ACHN (cell line): ENCODE data around the gene NSRP1.
"Not testable (repeated sequence)": the region's sequence is repeated elsewhere in the genome, so short reads cannot be mapped to it uniquely, and the experiment has no call there.

Experiments used
- DNase-seq: peaks from one replicate; pipeline ENCODE4 v3.0.0-alpha.2; 2015
- in situ Hi-C: cut with HindIII; loops from 2 replicates; pipeline ENCODE4 v1.10.0; 2017; ENCODE audit warnings: low sequenced_read_pairs, low pct_ligation_motif_present, low pct_unique_long_range_greater_than_20kb

The NSRP1 gene, protein sequence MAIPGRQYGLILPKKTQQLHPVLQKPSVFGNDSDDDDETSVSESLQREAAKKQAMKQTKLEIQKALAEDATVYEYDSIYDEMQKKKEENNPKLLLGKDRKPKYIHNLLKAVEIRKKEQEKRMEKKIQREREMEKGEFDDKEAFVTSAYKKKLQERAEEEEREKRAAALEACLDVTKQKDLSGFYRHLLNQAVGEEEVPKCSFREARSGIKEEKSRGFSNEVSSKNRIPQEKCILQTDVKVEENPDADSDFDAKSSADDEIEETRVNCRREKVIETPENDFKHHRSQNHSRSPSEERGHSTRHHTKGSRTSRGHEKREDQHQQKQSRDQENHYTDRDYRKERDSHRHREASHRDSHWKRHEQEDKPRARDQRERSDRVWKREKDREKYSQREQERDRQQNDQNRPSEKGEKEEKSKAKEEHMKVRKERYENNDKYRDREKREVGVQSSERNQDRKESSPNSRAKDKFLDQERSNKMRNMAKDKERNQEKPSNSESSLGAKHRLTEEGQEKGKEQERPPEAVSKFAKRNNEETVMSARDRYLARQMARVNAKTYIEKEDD

DNA sequence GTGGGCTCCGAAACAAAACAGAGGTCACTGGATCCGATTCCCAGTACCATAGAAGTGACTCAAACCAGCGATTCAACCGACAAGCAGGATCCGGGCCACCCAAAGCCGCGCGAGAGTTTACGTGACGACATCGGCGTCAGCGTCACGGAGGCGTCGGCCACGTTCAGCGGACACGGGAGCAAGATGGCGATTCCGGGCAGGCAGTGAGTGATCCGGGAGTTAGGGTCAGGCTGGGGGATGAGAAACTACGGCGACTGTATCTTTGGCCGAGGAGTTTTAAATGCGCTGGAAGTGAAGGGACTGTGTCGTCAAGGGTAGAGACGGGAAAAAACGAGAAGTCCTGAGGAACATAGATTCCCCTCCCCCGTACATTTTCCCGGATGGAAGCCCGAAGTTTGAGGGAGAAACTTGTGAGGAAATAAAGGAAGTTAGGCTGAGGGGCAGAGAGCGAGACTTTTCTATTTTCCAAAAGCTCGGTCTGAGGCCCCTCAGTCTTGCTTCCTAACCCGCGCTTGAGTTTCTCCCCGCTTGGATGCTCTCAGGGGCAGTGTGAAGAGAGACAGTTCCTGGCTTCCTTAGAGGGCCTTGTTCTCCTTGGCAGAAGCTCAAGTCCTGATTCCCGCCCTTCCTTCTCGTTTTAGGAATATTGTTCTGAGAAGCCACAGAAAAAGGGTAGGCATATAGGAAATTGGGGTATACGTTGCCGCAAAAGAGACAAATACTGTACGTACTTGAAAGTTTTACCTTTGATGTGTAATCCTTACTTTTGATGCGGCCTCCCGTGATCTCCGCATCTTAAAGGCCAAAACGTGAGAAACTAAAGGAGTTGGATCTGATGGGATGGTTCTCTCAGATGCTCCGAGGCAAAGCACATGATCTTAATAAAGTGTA, at the start of gene NSRP1:
NSRP1 (plus strand) TSS at position 156 of the 891 bp plus-strand sequence; CDS start at position 184, 28 bp downstream.
- in situ Hi-C loops, result no loop called here

DNA sequence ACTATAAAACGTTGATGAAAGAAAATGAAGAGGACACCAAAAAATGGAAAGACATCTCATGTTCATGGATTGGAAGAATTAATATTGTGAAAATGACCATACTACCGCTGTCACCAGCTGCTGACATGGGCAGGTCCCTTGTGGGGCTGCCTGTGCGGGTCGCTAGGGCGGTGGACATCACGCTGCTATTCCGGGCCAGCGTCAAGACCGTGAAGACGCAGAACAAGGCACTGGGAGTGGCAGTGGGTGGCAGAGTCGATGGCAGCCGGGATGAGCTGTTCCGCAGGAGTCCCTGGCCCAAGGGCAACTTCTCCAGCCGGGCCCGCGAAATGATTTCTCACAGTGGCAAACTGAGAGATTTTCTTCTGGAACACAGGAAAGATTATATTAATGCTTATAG, 48.2 kb upstream of the NSRP1 start:
- DNase-seq, result no peak
- in situ Hi-C loops, result no loop called here

More for the DNA sequence above, at the start of gene NSRP1:
- peak; percentile 97 for DNase-seq

DNA sequence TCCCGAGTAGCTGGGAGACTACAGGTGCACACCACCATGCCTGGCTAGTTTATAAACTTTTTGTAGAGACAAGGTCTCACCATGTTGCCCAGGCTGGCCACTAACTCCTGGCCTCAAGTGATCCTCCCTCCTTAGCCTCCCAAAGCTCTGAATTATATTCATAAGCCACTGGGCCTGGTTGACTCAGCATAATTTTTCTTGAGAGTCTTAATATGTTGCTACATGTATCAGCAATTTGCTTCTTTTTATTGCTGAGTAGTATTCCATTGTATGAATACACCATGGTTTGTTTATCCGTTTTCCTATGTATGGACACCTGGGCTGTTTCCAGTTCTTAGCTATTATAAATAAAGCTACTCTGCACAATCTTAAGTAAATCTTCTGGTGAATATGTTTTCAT, 42.4 kb upstream of the NSRP1 start:
- no peak for DNase-seq
- in situ Hi-C loops, result no loop called here

DNA sequence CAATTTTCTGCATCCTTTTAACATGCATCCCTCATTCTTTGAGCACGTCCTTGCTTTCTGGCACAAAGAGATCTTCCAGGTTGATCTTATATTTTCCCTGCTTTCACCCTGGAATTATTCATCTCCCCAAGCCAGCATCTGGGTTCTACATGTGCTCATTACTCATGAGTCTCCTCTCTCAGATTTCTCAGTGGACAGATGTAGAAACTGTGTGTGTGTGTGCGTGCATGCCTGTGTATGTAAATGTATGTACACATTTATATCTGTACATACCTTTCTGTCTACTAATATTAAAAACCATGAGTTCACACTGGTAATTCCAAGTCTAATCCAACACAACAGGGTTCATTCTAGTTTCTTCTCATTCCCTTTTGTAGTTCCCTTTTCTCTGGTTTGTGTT, 41.9 kb upstream of the NSRP1 start:
- in situ Hi-C loops, result no loop called here
- no peak for DNase-seq

DNA sequence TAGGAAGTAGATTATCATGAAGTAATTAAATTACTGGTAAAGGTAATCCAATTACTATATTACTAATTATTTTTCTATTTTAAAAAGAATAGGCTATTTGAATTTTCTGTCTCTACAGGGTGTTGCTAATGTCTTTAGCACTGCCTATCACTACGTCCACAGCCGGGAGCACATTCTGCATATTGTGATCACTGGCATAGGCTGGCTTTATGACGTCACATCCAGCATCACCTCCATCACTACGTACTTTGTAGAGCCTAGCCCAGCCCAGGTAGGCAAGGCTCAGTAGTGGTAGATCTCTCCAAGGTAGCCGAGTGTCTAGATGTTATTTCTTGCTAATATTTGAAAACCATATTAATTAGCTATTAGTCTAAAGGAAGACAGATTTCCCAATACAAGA, 33.8 kb upstream of the NSRP1 start:
- in situ Hi-C loops, result no loop called here
- DNase-seq, result no peak

DNA sequence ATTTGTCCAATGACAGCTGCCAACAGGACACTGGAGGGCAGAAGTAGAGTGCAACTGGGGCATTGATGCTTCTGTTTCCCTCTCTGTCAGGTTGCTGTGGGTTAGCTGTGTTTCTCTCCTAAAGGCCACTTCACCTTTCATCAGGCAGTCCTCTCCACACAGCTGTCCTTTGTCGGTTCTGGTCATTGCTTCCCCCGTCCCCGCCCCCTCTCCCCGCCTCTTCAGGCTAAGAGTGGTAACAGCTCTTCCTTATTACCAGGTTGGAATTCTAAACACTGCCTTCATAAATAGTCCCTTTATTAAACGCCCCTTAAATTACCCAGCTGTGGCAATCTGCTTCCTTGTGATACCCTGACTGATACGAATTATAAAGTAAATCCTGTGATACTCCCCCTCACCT, 31.8 kb upstream of the NSRP1 start:
- in situ Hi-C loops, result no loop called here
- DNase-seq, result no peak

DNA sequence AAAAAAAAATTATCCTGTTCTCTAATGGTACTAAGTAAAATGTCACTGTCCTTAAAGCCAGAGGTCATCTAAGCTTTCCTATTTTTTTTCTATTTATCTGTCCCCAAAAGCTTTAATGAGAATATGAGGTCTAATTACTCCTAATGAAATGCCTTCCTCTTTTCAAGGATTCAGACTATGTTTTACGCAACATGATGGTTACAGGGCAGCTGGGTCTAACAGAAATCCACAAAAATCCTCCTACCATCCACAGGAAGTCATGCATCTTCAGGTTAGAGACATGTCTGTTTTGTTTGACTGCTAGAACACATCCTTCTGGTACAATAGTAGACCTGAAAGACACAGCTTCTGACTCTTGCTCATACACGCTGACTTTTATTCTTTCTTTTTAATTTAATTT, 29.7 kb upstream of the NSRP1 start:
- no peak for DNase-seq
- in situ Hi-C loops, result no loop called here

DNA sequence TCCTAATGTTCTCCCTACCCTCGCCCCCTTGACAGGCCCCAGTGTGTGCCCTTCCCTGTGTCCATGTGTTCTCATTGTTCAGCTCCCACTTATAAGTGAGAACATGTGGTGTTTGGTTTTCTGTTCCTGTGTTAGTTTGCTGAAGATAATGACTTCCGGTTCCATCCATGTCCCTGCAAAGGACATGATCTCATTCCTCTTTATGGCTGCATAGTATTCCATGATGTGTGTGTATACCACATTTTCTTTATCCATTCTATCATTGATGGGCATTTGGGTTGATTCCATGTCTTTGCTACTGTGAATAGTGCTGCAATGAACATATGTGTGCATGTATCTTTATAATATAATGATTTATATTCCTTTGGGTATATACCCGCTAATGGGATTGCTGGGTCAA, 29.2 kb upstream of the NSRP1 start:
- DNase-seq, in situ Hi-C loops: not testable (repeated sequence)

DNA sequence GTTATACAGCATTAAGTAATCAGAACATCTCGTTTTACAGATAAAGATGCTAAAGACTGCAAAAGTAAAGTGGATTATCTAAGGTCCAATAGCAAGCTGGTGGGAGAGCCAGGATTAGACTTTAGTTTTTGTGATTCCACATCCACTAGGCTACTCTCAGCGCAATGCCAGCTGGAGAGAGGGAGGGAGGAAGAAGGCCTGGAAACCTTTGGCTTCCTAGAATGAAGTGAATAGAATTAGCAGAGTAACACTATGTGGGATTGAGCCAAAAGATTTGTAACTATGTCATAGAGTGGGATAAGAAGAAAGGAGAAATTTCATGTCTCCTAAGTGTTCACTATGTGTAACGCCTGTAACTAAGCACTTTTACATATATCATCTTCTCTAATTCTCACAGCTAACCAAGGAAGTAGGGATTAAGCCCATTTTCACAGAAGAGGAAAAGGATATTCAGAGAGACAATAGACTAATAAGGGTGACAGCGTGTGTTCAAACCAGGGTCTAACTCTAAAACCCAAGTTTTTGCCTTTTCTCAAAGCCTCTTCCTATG, 25.4 kb upstream of the NSRP1 start:
- in situ Hi-C loops, result no loop called here
- DNase-seq, result no peak

DNA sequence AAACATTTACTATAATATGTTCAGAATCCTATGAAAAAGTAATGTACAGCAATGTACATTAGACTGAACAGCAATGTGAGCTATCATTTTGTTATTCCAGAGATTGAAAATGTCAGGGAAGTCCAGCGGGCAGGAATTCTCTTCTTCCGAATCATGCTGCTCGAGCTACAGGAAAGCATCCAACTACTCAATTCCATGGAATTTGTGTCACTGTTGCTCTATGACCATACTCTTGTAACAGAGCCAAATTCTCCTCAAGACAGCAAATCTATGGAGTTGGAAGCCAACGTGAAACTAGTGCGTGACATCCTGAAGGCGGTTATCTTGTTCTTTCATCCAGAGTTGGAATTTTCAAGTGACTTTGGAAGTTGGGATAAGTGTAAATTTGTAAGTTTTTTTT, 24.8 kb upstream of the NSRP1 start:
- peak; percentile 86 for DNase-seq
- in situ Hi-C loops, result no loop called here

DNA sequence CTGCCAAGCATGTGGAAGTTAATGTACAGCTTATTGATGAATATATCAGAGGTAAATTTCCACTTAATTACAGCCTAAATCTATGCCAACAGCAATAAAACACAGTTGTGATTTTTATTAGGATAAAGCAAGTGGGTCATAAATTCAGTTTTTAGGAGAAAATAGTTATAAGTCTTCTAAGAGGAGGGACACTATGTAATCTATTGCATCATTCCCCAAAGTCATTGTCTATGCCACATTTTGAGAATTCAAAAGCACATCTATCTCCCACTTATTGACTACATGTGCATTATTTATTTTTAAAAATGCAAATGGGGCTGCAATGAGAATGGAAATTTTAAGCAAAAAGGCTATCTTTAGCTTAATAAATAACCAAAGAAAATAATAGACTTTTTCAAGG, 23.7 kb upstream of the NSRP1 start:
- in situ Hi-C loops, result no loop called here

DNA sequence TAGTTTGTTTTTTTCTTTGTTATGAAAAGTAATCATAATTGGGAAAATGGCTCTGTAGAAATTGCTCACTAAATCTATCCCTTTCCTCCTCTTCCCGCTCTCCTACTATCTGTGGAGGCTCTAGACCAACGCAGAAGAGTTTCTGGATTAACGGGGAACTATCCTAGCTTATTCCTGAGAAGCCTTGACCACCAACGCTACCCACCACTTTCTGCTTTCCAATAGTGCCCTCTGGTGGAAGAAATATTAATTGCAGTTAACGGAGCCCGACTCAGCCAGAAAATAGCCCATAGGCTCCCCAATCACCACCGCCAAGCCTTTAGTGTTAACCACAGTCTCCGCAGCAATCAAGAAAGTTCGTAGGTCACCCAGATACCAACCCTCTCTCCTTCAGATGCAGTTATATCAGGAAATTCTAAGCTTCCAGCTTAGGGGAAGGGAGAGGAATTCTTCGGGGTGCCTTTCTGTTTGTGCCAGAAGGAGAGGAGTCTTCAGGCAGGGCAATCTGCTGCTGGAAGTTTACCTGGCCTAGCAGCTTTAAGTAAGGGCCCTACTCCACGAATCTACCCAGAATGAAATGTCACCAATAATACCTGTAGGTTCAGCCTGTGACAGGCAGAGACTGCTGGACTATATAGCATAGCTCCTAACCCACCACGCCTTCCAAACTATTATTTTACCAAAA, 23.0 kb upstream of the NSRP1 start:
- in situ Hi-C loops, result no loop called here
- DNase-seq, result peak; percentile 82

More for the DNA sequence above, 23.7 kb upstream of the NSRP1 start:
- DNase-seq, result no peak

DNA sequence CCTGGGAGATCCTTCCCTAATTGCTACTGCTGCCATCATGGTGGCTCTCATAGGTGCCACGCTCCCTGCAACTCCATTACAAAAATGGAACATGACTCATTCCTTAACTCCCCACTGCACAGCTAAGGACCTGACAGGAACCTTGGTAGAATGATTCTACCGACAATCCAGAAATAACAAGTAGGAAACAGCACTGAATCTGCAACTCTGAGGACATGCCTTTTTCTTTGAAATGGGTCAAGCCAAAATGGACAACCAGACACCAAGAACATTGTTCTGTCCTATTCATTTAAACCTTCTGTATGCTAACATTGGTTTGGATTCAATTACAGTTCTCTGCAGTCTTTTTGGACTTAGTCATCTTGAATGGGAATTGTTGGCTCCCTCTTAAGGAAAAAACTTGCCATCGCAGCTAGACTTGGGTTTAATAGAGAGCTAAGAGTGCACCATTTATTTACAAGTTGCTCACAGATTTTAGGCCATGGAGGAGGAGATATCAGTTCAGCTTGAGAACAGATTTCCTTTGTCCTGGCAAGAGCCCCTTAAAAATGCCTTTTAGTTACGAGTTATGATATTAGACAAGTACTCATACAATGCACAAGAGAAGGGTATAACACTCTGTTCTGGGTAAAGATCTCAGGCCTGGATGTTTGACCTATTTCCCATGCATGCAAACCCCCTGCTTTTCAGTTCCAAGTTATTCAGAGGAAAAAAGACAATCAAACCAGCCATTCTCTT, 20.9 kb upstream of the NSRP1 start:
- DNase-seq, result peak; percentile 89
- in situ Hi-C loops, result no loop called here

DNA sequence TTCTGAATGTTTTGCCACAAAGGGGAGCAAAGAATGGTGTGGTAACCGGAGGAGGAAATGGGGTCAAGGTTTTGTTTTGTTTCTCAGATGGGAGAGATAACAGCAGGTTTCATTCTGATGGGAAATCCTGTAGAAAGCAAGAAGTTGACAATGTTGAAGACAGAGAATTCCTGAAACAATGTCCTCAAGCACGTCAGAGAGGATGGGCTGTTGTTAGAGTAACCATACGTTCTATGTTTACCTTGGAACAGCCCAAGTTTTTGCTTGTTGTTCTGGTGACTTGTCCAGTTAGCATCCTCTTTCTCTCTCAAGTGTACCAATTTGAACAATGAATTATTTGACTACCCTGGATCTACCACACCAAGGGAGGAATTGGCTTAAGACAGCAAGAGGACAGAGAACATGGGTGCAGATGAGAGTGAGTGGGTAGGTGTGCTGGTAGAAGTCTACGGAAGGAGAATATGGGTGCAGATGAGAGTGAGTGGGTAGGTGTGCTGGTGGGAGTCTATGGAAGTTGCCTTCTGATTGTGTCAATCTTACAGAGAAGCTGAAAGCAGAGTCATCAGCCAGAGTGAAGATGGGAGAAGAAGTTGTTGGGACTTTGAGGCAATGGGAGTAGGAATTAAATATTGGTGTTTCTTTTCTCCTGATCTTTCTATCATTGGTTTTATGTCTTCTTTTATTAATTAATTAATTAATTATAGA, 14.8 kb upstream of the NSRP1 start:
- in situ Hi-C loops, result no loop called here
- no peak for DNase-seq

DNA sequence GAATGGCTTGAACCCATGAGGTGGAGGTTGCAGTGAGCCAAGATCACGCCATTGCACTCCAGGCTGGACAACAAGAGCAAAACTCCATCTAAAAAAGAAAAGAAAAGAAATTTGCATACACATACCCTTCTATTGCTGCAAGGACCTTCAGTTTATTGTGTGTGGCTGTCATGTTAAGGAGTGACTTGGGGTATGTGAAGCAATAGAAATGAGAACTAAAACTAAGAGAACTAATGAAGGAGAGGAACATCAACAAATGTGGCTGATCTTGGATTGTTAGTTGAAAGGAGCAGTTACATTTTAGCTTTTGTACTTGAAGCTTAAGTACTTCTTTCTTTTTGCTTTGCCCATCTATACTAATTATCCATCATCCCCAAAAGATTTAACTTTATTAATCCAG, 12.7 kb upstream of the NSRP1 start:
- in situ Hi-C loops, result no loop called here

DNA sequence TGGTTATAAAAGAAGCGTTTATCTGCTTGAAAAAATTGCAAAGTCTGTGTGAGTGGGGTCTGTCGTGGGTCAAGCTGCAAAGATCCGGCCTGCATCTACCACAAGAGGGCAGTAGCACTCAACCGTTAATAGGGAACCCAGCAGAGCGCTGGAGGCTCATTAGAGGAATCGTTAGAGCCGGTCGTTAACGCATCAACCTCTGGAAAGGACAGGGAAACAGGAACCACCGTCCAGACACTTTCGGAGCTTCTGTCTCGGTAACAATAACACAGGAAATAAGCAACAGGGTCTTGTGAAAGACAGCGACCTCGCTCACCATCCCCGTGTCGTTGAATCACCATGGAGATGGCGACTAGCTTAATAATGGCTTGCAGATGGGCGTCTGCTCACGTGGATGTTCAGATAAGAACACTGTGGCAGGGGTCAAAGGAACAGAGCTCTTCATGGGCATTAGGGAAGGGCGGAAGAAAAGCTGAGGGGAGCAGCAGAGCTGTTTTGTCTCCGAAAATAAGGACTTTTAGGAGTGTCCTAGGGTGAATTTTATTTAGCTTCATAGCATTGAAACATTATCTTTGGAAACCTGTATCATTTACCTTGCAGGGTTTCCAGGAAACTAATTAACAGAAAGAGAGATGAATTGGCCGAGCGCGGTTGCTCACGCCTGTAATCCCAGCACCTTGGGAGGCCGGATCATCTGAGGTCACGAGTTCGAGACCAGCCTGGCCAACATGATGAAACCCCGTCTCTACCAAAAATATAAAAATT, 11.9 kb upstream of the NSRP1 start:
- peak; percentile 78 for DNase-seq
- in situ Hi-C loops, result no loop called here

More for the DNA sequence above, 12.7 kb upstream of the NSRP1 start:
- no peak for DNase-seq

DNA sequence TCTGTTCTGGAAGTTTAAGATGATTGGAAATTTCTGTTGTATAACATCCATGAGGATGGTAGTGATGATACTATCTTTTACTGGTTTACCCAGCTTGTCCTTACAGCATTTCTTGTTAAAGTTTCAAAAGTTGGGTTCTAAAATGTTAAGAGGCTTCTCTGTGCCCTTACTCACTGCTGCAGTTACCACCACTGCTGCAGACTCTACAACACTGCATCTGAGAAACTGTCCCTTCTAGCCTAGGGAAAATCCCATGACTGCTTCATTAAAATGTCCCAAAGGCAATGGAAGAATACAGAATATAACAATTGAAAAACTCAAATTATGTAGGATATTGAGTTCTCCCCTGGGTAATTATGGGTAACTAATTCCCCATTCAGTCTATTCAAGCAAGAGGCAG, 3.8 kb upstream of the NSRP1 start:
- in situ Hi-C loops, result no loop called here
- DNase-seq, result no peak
